Activated naive CD4-positive, alpha-beta T cell (primary cell): ENCODE measurements around the gene SNX9.

Experiments
- DNase-seq, 4 experiments: peaks; one replicate each; lab custom pipeline; 2025; lab: John Stamatoyannopoulos, UW

SNX9 gene

GRCh38 chr6:157978021-157978783, 155.2 kb downstream of the SNX9 start:
- DNase-seq: no peak

GRCh38 chr6:157980288-157981131, 157.5 kb downstream of the SNX9 start:
- DNase-seq: no peak

- no peak for DNase-seq
Observed at GRCh38 chr6:157981132-157981394, 158.0 kb downstream of the SNX9 start.

- peak; percentile 29 to 80 (median 54) for DNase-seq
Observed at GRCh38 chr6:157981395-157982101, 158.5 kb downstream of the SNX9 start, which contains the start of gene SYNJ2. TSS of gene SYNJ2 (plus strand) at chr6:157981863. CDS start at chr6:157981962, 99 bp downstream.

- no peak for DNase-seq
Observed at GRCh38 chr6:157982102-157982562, 159.1 kb downstream of the SNX9 start.

- DNase-seq: no peak
Observed at GRCh38 chr6:157982563-157983405, 159.7 kb downstream of the SNX9 start.

GRCh38 chr6:157983406-157984119, 160.5 kb downstream of the SNX9 start:
- DNase-seq: no peak

- DNase-seq: no peak
Observed at GRCh38 chr6:157984128-157984527, 161.1 kb downstream of the SNX9 start.

- DNase-seq: no peak
Observed at GRCh38 chr6:157984686-157985225, 161.7 kb downstream of the SNX9 start.

GRCh38 chr6:157985378-157986155, 162.5 kb downstream of the SNX9 start:
- DNase-seq: no peak

- no peak for DNase-seq
Observed at GRCh38 chr6:157987788-157988699, 165.0 kb downstream of the SNX9 start.

GRCh38 chr6:157988700-157989063, 165.6 kb downstream of the SNX9 start:
- no peak for DNase-seq

GRCh38 chr6:157989541-157990289, 166.7 kb downstream of the SNX9 start:
- peak in 1 of 4 experiments; percentile 9 for DNase-seq

- peak in 1 of 4 experiments; percentile 23 for DNase-seq
Observed at GRCh38 chr6:157990321-157991066, 167.4 kb downstream of the SNX9 start.

- no peak for DNase-seq
Observed at GRCh38 chr6:157991067-157991432, 168.0 kb downstream of the SNX9 start.

- no peak for DNase-seq
Observed at GRCh38 chr6:157993076-157993475, 170.0 kb downstream of the SNX9 start.

- DNase-seq: no peak
Observed at GRCh38 chr6:157994125-157994795, 171.2 kb downstream of the SNX9 start.
